ENCODE data around the gene OR7G1. TPM values are rescaled to one million over a fixed set of nuclear protein-coding genes. Genes with fewer than 3 reads are reported as not detected.
A peak's percentile ranks its signal among the peaks of the same experiment; 100 is the strongest.

Gene OR7G1
- total RNA-seq, 2 experiments from 2014 or later: not detected

DNA sequence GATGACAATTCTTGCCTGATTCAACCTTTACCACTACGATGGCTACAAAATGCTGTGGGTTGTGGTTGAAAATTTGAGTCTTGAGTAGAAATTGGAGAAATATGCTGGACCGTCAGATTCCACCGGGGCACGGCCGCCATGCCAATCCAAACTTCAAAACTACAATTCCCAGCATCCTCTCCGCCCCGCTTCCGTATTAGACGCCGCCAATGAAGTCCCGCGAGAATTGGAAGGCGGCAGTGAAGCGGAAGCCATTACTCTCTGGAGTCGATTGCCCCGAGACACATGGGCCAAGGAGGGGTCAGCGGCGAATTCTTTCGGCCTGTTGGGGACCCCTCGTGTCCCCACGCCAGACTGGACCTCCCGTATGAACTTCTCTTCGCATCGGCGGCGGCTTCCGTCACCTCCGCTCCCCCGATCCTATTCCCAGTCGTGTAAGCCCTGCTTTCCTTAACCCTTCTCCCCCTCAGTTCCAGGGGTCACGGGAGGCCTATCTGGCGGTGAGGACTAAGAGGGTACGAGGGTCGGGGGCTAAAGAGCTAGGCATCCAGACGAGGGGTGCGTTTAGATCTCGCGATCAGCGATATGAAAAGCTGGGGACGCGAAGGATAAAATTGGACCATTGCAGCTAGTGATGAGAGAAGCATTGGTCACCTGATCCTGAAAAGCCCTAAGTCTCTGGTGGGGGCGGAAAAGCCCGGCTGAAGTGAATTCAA, 24.8 kb upstream of the OR7G1 start, which contains the start of gene ZNF317:
TSS of gene ZNF317 (plus strand) at position 239 of the 716 bp plus-strand sequence. CDS start 15,620 bp downstream, outside the sequence.
- H3K4me1 Mint-ChIP-seq: peaks cover 38% of the 10 kb centered on the region
- DNase-seq (peak; percentile 94), ATAC-seq (peak; percentile 93)
- CTCF ChIA-PET: interaction anchor here (0.5 to 0.6 kb wide), 2 partner anchors 406 to 481 kb away, joined by 3 to 4 read pairs; no protein-coding TSS in a partner anchor
- POLR2A ChIA-PET: interaction anchor here (0.6 kb wide), 1 partner anchor 523 kb away, joined by 4 read pairs; no protein-coding TSS in a partner anchor
- H3K4me3 Mint-ChIP-seq: peak within 1 kb of the TSS; percentile 99
- intact Hi-C loops (cut with DNase I, micrococcal nuclease): loop anchor here (1.0 to 5.0 kb wide), 12 partner anchors 169 to 774 kb away; partner anchors contain the start of genes ZNF266 (in 2 of the 2), FBXL12 (in 1 of the 2), MBD3L1 (in 1 of the 2) and PIN1 (in 1 of the 2)
- H3K27ac Mint-ChIP-seq: peak within 1 kb of the TSS; percentile 96
- H3K27me3 Mint-ChIP-seq: peaks cover 1% of the 10 kb centered on the region
- peaks cover 11% of the 10 kb centered on the region for H3K9me3 Mint-ChIP-seq (ENCODE audit: low read depth)
- peaks cover 38% of the 10 kb centered on the region for H3K36me3 Mint-ChIP-seq (ENCODE audit: low read depth)

DNA sequence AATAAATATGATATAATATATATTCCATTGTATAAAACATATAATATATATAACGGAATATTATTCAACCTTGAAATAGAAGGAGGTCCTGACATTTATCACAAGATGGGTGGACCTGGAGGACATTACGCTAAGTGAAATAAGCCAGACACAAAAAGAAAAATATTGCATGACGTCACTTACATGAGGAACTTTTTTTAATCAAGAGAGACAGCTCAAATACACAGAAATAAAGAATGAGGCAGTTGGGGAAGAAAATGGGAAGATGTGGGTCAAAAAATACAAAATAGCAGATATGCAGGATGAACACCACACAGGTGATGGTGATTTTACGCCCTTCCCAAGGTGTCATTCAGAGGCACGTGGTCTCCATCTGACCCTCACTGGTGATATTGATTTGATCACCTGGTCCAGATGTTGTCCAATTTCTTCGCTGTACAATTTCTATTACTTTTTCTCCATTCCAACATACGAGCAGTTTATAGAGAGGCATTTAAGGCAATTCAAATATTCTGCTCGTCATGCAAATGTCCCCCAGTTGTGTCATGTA, 24.1 kb upstream of the OR7G1 start:
- H3K9me3 Mint-ChIP-seq (ENCODE audit: low read depth): peaks cover 8% of the 10 kb centered on the region
- DNase-seq: peak; percentile 12
- peaks cover 1% of the 10 kb centered on the region for H3K27me3 Mint-ChIP-seq

DNA sequence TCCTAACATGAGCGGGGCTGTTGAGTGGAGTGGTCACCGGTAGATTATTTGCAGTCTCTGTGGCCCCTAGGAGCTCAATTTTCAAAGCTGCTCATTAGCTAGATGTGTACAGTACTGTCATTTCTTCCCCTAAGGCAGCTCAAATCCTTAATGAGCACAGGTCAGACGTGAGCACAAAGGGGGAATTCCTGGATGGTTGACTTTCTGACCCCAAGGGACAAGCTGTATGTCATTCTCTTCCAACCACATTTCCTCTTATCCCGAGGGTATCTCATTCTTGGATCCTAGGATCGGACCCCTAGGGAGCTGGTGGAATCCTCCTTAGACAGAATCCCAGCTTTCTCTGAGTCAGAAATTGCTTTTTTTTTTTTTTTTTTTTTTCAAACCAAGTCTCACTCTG, 16.9 kb upstream of the OR7G1 start:
- no peak for ATAC-seq
- H3K4me3 Mint-ChIP-seq: no peak overlapping the region
- no peaks in the 10 kb centered on the region for H3K9me3 Mint-ChIP-seq (ENCODE audit: low read depth)
- POLR2A ChIA-PET: no interaction called here
- H3K27me3 Mint-ChIP-seq: peaks cover 15% of the 10 kb centered on the region
- CTCF ChIA-PET: interaction anchor here (0.6 kb wide), 1 partner anchor 1038 kb away, joined by 3 read pairs; no protein-coding TSS in a partner anchor
- no peak for DNase-seq
- H3K4me1 Mint-ChIP-seq: peaks cover 4% of the 10 kb centered on the region
- H3K36me3 Mint-ChIP-seq (ENCODE audit: low read depth): no peaks in the 10 kb centered on the region
- intact Hi-C loops (cut with DNase I, micrococcal nuclease): loop anchor here in 1 of 2 experiments (10.0 kb wide), 1 partner anchor 172 kb away; the partner anchor contains the start of gene ZNF699
- no peak overlapping the region for H3K27ac Mint-ChIP-seq

More for the DNA sequence above, 24.1 kb upstream of the OR7G1 start:
- Mint-ChIP-seq H3K4me3 (peak overlapping the region; percentile 99), H3K4me1 (peaks cover 37% of the 10 kb centered on the region), H3K36me3 (ENCODE audit: low read depth) (peaks cover 32% of the 10 kb centered on the region), H3K27ac (peak overlapping the region; percentile 96)
- ChIA-PET CTCF (interaction anchor here (0.7 kb wide), 1 partner anchor 488 kb away, joined by 3 read pairs; no protein-coding TSS in a partner anchor), POLR2A (no interaction called here)
- intact Hi-C loops (cut with DNase I, micrococcal nuclease): loop anchor here (1.0 to 10.0 kb wide), 15 partner anchors 68 to 775 kb away; partner anchors contain the start of genes ZNF266 (in 2 of the 2), ZNF561 (in 2 of the 2), ZNF699 (in 2 of the 2) and FBXL12 (in 1 of the 2)
- ATAC-seq: peak; percentile 7

DNA sequence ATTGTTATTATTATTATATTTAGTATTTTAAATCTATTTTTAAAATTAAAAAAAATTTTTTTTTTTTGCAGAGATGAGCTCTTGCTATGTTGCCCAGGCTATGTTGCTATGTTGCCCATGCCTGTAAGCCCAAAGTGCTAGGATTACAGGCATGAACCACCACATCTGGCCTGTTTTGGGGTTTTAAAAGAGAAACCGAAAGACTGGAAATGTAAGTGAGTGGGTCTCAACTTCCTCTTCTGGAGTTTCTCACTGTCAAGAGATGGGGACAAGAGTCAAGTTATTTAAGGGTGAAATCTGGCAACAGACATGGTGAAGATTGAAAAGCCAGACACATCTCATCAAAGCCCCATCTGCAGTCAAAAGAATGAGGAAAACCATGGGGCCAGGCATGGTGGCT, 15.4 kb upstream of the OR7G1 start:
- ChIA-PET POLR2A (no interaction called here), CTCF (interaction anchor here (0.7 kb wide), 1 partner anchor 11 kb away, joined by 3 read pairs; no protein-coding TSS in a partner anchor)
- no peak for ATAC-seq
- intact Hi-C loops (cut with DNase I, micrococcal nuclease): loop anchor here in 1 of 2 experiments (10.0 kb wide), 1 partner anchor 174 kb away; the partner anchor contains the start of gene ZNF699
- Mint-ChIP-seq H3K27ac (no peak overlapping the region), H3K36me3 (ENCODE audit: low read depth) (no peaks in the 10 kb centered on the region), H3K9me3 (ENCODE audit: low read depth) (no peaks in the 10 kb centered on the region), H3K27me3 (peaks cover 25% of the 10 kb centered on the region), H3K4me3 (no peak overlapping the region), H3K4me1 (no peaks in the 10 kb centered on the region)
- no peak for DNase-seq

DNA sequence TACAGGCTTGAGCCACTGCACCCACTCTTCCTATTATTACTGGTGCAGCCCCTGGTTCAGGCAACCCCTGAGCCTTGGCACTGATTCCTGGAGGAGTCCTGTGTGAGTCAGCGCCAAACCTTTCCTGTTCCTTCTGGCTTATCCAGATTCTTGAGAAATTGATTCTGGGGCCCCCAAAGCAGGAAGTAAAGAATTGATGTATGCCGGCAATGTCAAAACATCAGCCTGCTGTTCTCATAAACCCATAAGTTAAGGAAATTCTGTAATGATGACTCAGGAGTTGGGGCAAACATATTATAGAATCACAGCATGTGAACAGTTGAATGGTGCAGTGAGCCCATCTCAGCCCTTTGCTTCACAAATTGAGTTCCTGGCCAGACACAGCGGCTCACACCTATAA, 12.6 kb upstream of the OR7G1 start:
- Mint-ChIP-seq H3K4me1 (no peaks in the 10 kb centered on the region), H3K36me3 (ENCODE audit: low read depth) (no peaks in the 10 kb centered on the region), H3K9me3 (ENCODE audit: low read depth) (no peaks in the 10 kb centered on the region), H3K27ac (no peak overlapping the region), H3K4me3 (no peak overlapping the region), H3K27me3 (peaks cover 29% of the 10 kb centered on the region)
- ChIA-PET POLR2A (no interaction called here), CTCF (no interaction called here)
- DNase-seq: no peak
- ATAC-seq: no peak
- intact Hi-C loops (cut with DNase I, micrococcal nuclease): no loop called here

DNA sequence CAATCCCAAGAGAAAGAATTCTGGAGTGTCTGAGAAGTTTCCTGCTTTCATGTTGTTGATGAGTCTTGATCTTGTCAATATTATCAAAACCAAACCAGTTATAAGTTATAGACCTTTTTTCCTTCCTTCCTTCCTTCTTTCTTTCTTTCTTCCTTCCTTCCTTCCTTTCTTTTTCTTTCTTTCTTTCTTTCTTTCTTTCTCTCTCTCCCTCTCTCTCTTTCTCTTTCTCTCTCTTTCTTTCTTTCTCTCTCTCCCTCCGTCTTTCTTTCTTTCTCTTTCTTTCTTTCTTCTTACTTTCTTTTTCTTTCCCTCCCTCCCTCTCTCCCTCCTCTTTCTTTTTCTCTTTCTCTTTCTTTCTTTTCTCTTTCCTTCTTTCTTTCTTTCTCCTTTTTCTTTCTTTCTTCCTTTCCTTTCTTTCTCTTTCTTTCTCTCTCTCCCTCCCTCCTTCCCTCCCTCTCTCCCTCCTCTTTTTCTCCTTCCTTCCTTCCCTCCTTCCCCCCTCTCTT, 11.4 kb upstream of the OR7G1 start, which contains the start of gene OR7G3:
TSS of gene OR7G3 (minus strand) at position 51 of the 506 bp plus-strand sequence. CDS start at position 51, 0 bp downstream.
- Mint-ChIP-seq H3K36me3 (ENCODE audit: low read depth) (no peaks in the 10 kb centered on the region), H3K27ac (no peak within 1 kb of the TSS), H3K4me3 (no peak within 1 kb of the TSS), H3K4me1 (no peaks in the 10 kb centered on the region), H3K27me3 (peaks cover 29% of the 10 kb centered on the region), H3K9me3 (ENCODE audit: low read depth) (no peaks in the 10 kb centered on the region)
- intact Hi-C loops (cut with DNase I, micrococcal nuclease): no loop called here
- ATAC-seq: no peak
- DNase-seq: no peak
- ChIA-PET POLR2A (no interaction called here), CTCF (no interaction called here)

DNA sequence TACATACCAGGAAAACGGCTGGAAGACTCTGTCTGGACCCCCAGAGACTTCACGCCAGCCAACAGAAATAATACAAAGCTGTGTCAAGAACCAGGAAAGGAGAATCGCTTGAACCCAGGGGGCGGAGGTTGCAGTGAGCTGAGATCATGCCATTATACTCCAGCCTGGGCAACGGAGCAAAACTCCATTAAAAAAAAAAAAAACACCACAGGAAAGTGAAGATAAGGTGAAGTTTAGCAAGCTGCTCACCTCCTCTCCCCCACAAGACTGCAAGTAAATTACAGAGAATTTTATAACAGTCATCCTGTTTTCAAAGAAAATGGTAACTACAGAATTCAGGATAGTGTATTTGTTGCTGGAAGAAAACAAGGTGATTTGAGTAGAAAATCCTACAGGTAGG, 984 bp upstream of the OR7G1 start:
- Mint-ChIP-seq H3K4me3 (no peak overlapping the region), H3K9me3 (ENCODE audit: low read depth) (no peaks in the 10 kb centered on the region), H3K27me3 (peaks cover 13% of the 10 kb centered on the region), H3K36me3 (ENCODE audit: low read depth) (no peaks in the 10 kb centered on the region), H3K27ac (no peak overlapping the region), H3K4me1 (no peaks in the 10 kb centered on the region)
- DNase-seq: no peak
- ATAC-seq: no peak
- intact Hi-C loops (cut with DNase I, micrococcal nuclease): no loop called here
- ChIA-PET CTCF (no interaction called here), POLR2A (no interaction called here)

DNA sequence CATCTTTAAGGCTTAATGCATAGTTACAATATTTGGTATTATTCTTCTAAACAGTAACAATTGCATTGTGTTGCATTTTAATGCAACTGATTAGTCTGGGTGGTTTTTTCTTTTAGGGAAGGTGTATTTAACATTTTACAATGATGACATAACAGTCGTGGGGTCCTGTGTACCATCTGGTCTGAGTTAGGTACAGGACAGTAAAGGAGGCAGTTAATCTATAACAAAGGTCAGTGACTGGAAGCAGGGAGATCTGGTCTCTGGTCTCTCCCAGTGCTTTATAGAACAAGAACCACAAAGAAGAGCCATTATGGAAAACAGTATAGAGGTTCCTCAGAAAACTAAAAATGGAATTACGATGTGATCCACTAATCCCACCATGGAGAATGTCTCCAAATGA, 5.6 kb downstream of the OR7G1 start:
- Mint-ChIP-seq H3K4me1 (no peaks in the 10 kb centered on the region), H3K9me3 (ENCODE audit: low read depth) (no peaks in the 10 kb centered on the region), H3K27me3 (peaks cover 6% of the 10 kb centered on the region), H3K4me3 (no peak overlapping the region), H3K27ac (no peak overlapping the region), H3K36me3 (ENCODE audit: low read depth) (no peaks in the 10 kb centered on the region)
- intact Hi-C loops (cut with DNase I, micrococcal nuclease): no loop called here
- DNase-seq (no peak), ATAC-seq (no peak)
- CTCF ChIA-PET: no interaction called here
- POLR2A ChIA-PET: no interaction called here

DNA sequence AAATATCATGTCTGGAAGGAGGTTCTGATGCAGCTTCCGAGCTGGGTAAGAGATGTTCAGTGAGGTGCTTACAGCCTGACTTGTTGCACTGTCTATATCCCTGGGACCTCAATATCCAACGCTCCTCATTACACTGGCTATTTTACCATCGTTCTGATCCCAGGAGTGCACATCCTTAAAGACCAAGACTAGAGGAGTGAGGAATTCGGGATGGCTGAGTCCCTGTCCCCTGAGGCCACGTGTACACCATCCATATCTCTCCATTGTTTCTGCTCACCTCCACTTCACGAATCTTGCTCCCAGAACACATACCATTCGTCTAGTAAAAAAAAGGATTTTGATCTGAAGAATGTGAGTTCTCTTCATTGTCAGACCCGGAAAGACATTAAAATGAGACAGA, 8.2 kb downstream of the OR7G1 start, which contains the start of gene OR7G2:
TSS of gene OR7G2 (minus strand) at position 101 of the 400 bp plus-strand sequence. CDS start 4,232 bp downstream, outside the sequence.
- Mint-ChIP-seq H3K9me3 (ENCODE audit: low read depth) (no peaks in the 10 kb centered on the region), H3K36me3 (ENCODE audit: low read depth) (no peaks in the 10 kb centered on the region), H3K4me1 (no peaks in the 10 kb centered on the region), H3K27me3 (peaks cover 6% of the 10 kb centered on the region), H3K4me3 (no peak within 1 kb of the TSS), H3K27ac (no peak within 1 kb of the TSS)
- POLR2A ChIA-PET: no interaction called here
- no peak for ATAC-seq
- intact Hi-C loops (cut with DNase I, micrococcal nuclease): no loop called here
- no peak for DNase-seq
- CTCF ChIA-PET: no interaction called here

DNA sequence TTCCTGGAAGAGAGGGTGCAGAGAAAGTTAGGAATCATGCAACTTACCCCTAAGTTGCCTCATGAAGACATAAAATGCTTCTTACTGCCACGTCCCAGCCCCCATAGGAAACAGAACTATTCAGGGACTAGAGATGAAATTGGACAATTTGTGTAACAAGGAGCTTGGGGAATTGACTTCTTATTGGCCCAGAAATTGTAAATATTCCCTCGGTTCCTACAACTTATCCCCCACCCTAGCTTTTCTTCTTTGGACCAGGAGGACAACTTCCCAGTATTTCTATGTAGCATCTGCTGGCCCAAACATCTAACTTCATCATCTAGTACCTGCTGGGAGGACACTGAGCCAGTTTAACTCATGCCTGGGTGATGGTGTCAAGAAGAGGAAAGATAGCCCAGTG, 28.8 kb downstream of the OR7G1 start, which contains the start of gene OR1M1:
TSS of gene OR1M1 (plus strand) at position 301 of the 400 bp plus-strand sequence. CDS start 6,184 bp downstream, outside the sequence.
- DNase-seq: no peak
- POLR2A ChIA-PET: no interaction called here
- H3K36me3 Mint-ChIP-seq (ENCODE audit: low read depth): no peaks in the 10 kb centered on the region
- H3K9me3 Mint-ChIP-seq (ENCODE audit: low read depth): no peaks in the 10 kb centered on the region
- no peak for ATAC-seq
- H3K4me3 Mint-ChIP-seq: no peak within 1 kb of the TSS
- no peak within 1 kb of the TSS for H3K27ac Mint-ChIP-seq
- peaks cover 10% of the 10 kb centered on the region for H3K27me3 Mint-ChIP-seq
- CTCF ChIA-PET: interaction anchor here (0.8 kb wide), 1 partner anchor 393 kb away, joined by 3 read pairs; no protein-coding TSS in a partner anchor
- intact Hi-C loops (cut with DNase I, micrococcal nuclease): no loop called here
- H3K4me1 Mint-ChIP-seq: no peaks in the 10 kb centered on the region

DNA sequence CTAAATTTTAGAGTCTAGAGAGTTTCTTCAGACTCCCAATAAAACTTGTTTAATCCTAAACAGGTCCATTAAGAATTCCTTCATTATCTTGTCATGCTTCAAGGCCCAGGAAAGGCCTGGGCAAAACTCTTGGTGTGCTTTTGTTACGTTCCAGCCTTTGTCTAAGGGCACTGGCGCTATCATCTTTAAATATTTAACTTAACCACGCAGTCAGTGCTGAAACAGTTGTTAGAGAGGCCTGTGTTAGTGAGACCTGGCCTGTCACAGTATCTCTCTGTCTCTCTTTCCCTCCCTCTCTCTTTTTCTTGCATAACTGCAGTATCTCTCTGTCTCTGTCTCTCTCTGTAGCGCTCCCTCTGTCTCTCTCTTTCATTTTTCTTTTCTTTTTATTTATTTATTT, 36.9 kb downstream of the OR7G1 start:
- Mint-ChIP-seq H3K27me3 (no peaks in the 10 kb centered on the region), H3K4me3 (no peak overlapping the region), H3K9me3 (ENCODE audit: low read depth) (no peaks in the 10 kb centered on the region), H3K27ac (no peak overlapping the region), H3K36me3 (ENCODE audit: low read depth) (no peaks in the 10 kb centered on the region), H3K4me1 (no peaks in the 10 kb centered on the region)
- DNase-seq (no peak), ATAC-seq (no peak)
- intact Hi-C loops (cut with DNase I, micrococcal nuclease): no loop called here
- ChIA-PET POLR2A (no interaction called here), CTCF (interaction anchor here (0.7 kb wide), 1 partner anchor 680 kb away, joined by 3 read pairs; no protein-coding TSS in a partner anchor)
